ENCODE results near the gene JADE3. TPM values are rescaled to one million over a fixed set of nuclear protein-coding genes. Genes with fewer than 3 reads are reported as not detected.

The JADE3 gene
- polyA plus RNA-seq = 9.3 TPM
- long read RNA-seq, donor 1 = 0 reads
- long read RNA-seq, donor 2, full-length matches to known transcripts = 2 of 2 reads
- long read RNA-seq, donor 2, partial matches to known transcripts = 0 of 2 reads
- long read RNA-seq, donor 2, other reads (novel, unspliced or antisense) = 0 of 2 reads
- long read RNA-seq, donor 3, full-length matches to known transcripts = 2 of 2 reads
- long read RNA-seq, donor 3, partial matches to known transcripts = 0 of 2 reads
- long read RNA-seq, donor 3, other reads (novel, unspliced or antisense) = 0 of 2 reads
- long read RNA-seq, donor 4 = 0 reads
- long read RNA-seq, donor 5, full-length matches to known transcripts = 1 of 1 reads
- long read RNA-seq, donor 5, partial matches to known transcripts = 0 of 1 reads
- long read RNA-seq, donor 5, other reads (novel, unspliced or antisense) = 0 of 1 reads
- long read RNA-seq, donor 6, full-length matches to known transcripts = 1 of 1 reads
- long read RNA-seq, donor 6, partial matches to known transcripts = 0 of 1 reads
- long read RNA-seq, donor 6, other reads (novel, unspliced or antisense) = 0 of 1 reads
- long read RNA-seq, donor 7 = 0 reads
- long read RNA-seq, donor 8, full-length matches to known transcripts = 2 of 2 reads
- long read RNA-seq, donor 8, partial matches to known transcripts = 0 of 2 reads
- long read RNA-seq, donor 8, other reads (novel, unspliced or antisense) = 0 of 2 reads
- long read RNA-seq, donor 9, full-length matches to known transcripts = 2 of 2 reads
- long read RNA-seq, donor 9, partial matches to known transcripts = 0 of 2 reads
- long read RNA-seq, donor 9, other reads (novel, unspliced or antisense) = 0 of 2 reads
- long read RNA-seq, donor 10, full-length matches to known transcripts = 2 of 10 reads
- long read RNA-seq, donor 10, partial matches to known transcripts = 8 of 10 reads
- long read RNA-seq, donor 10, other reads (novel, unspliced or antisense) = 0 of 10 reads
- long read RNA-seq, donor 11, full-length matches to known transcripts = 1 of 1 reads
- long read RNA-seq, donor 11, partial matches to known transcripts = 0 of 1 reads
- long read RNA-seq, donor 11, other reads (novel, unspliced or antisense) = 0 of 1 reads

DNA sequence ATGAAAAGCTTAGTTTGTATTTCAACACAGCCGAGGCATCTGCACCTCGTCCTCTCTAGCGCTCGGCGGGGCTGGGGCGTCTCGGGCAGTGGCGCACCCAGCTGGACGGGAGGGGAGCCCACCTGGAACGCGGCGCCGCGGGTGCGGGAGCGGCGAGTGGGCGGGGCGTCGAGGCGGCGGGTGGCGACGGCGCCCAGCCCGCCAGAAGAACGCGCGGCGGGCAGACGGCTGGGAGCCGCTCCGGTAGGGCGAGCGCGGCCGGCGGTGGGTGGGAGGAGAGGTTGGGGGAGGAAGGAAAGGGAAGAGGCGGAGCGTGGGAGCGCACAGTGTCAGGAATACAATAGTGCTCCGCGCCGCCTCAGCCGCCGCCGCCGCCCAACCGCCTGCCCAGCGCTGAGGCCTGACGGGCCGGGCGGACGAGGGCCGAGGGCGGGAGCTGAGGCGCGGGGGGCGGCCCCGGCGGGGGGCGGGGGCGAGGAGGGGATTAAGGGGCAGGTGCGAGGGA lies at the start of gene JADE3:
Gene JADE3, plus strand, starts transcription at position 324 of the 505 bp plus-strand sequence. CDS start 72,474 bp downstream, outside the sequence.
- Histone ChIP-seq H3K9me3 (ENCODE audit: control insufficient read depth, low read depth, low read length) (no peaks in the 10 kb centered on the region), H3K4me1 (ENCODE audit: control insufficient read depth, insufficient read depth, low read length) (no peaks in the 10 kb centered on the region), H3K36me3 (ENCODE audit: control insufficient read depth, insufficient read depth, low read length) (no peaks in the 10 kb centered on the region), H3K27me3 (ENCODE audit: control insufficient read depth, insufficient read depth, low read length) (no peaks in the 10 kb centered on the region), H3K4me3 (ENCODE audit: low read length) (peak within 1 kb of the TSS; percentile 78), H3K27ac (ENCODE audit: low read length) (peak within 1 kb of the TSS; percentile 38)
- WGBS (ENCODE audit: insufficient coverage, low lambda C conversion rate) = no CpG with 5 or more reads among the region's 64 CpGs
- peak; percentile 59 to 83 for DNase-seq

DNA sequence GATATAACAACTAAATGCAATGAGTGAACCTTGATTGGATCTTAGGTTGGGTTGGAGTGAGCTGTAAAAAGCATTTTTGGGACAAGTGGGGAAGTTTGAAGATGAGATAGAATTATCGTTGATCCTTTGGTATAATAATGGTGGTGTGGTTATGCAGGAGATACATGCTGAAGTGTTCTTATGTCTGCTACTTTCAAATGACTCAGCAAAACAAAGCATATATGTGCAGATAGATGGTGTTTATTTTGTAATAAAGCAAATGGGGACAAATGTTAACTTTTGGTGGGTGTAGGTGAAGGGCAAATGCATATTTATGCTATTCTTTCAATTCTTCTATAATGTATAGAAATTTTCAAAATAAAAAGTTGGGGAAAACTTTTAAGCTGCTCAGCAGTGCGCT lies 49.1 kb upstream of the JADE3 start:
- Histone ChIP-seq H3K4me1 (ENCODE audit: control insufficient read depth, insufficient read depth, low read length) (no peaks in the 10 kb centered on the region), H3K27ac (ENCODE audit: low read length) (no peak overlapping the region), H3K27me3 (ENCODE audit: control insufficient read depth, insufficient read depth, low read length) (no peaks in the 10 kb centered on the region), H3K36me3 (ENCODE audit: control insufficient read depth, insufficient read depth, low read length) (no peaks in the 10 kb centered on the region), H3K4me3 (ENCODE audit: low read length) (no peak overlapping the region), H3K9me3 (ENCODE audit: control insufficient read depth, low read depth, low read length) (no peaks in the 10 kb centered on the region)
- DNase-seq = no peak
- WGBS (ENCODE audit: insufficient coverage, low lambda C conversion rate) = no CpG with 5 or more reads among the region's 2 CpGs

DNA sequence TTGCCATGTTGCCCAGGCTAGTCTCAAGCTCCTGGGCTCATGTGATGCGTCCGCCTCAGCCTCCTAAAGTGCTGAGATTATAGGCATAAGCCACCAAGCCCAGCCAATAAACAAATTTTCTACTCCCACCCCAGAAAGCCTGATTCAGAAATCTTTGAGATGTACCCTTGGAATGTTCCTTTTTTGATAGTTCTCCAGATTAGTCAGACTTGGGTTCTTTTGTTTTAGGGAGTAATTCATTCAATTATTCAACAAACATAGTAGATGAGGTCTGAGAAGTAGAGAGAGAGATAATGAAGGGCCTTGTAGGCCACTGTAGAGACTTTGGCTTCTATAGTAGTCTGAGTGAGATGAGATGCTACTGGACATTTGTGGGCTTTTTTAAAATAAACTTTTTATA lies 47.6 kb upstream of the JADE3 start:
- H3K9me3 ChIP-seq (ENCODE audit: control insufficient read depth, low read depth, low read length) = no peaks in the 10 kb centered on the region
- no CpG with 5 or more reads among the region's 2 CpGs for WGBS (ENCODE audit: insufficient coverage, low lambda C conversion rate)
- no peaks in the 10 kb centered on the region for H3K27me3 ChIP-seq (ENCODE audit: control insufficient read depth, insufficient read depth, low read length)
- H3K27ac ChIP-seq (ENCODE audit: low read length) = no peak overlapping the region
- H3K36me3 ChIP-seq (ENCODE audit: control insufficient read depth, insufficient read depth, low read length) = no peaks in the 10 kb centered on the region
- DNase-seq = no peak
- no peak overlapping the region for H3K4me3 ChIP-seq (ENCODE audit: low read length)
- H3K4me1 ChIP-seq (ENCODE audit: control insufficient read depth, insufficient read depth, low read length) = no peaks in the 10 kb centered on the region

DNA sequence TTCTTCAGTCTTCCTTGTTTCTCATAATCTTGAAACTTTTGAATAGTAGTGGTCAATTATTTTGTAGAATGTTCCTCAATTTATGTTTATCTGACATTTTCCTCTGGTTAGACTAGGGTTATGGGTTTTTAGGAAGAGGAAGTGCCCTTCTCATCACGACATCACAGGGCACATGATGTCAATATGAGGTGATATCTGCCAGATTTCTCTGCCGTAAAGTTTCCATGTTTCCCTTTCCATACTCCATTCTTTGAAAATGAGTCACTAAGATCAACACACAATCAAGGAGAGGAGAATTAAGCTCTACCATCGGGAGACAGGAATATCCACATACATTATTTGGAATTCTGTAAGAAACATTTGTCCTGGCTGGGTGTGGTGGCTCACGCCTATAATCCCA lies 46.9 kb upstream of the JADE3 start:
- Histone ChIP-seq H3K9me3 (ENCODE audit: control insufficient read depth, low read depth, low read length) (no peaks in the 10 kb centered on the region), H3K27ac (ENCODE audit: low read length) (no peak overlapping the region), H3K4me1 (ENCODE audit: control insufficient read depth, insufficient read depth, low read length) (no peaks in the 10 kb centered on the region), H3K4me3 (ENCODE audit: low read length) (no peak overlapping the region), H3K27me3 (ENCODE audit: control insufficient read depth, insufficient read depth, low read length) (no peaks in the 10 kb centered on the region), H3K36me3 (ENCODE audit: control insufficient read depth, insufficient read depth, low read length) (no peaks in the 10 kb centered on the region)
- no CpG with 5 or more reads among the region's 4 CpGs for WGBS (ENCODE audit: insufficient coverage, low lambda C conversion rate)
- DNase-seq = no peak

DNA sequence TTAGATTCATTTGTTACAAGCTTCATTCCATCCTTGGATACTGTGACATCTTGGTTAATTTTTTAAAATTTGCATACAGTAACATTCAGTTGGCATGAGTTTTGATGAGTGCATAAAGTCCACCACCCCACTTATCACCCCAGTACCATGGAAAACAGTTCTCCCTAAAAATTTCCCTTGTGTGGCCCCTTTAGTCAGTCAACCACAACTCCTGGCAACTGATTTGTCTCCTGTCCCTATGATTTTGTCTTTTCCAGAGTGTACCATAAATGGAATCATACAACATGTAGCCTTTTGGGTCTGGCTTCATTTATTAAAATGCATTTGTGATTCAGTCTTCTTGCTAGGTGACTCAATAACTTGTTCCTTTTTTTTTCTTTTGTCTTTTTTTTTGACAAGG lies 45.5 kb upstream of the JADE3 start:
- H3K36me3 ChIP-seq (ENCODE audit: control insufficient read depth, insufficient read depth, low read length) = no peaks in the 10 kb centered on the region
- DNase-seq = no peak

DNA sequence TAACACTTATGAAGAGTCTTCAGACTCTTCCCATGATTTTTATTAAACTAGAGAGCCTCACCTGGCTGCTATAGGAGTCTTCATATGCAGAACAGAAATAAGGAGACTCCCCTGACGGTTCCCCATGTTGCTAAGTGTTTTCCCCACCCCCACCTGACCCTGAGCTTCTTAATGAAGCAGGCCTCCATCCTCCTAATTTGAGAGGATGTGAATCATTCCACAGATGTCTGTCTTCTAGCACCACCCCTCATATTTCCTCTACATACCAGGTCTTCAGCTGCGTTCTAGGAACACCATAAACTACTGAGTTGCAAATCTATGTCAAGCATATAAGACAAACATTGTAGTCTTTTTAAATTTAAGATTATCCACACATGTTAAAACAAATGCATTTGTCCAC lies 38.5 kb upstream of the JADE3 start:
- Histone ChIP-seq H3K9me3 (ENCODE audit: control insufficient read depth, low read depth, low read length) (no peaks in the 10 kb centered on the region), H3K4me1 (ENCODE audit: control insufficient read depth, insufficient read depth, low read length) (no peaks in the 10 kb centered on the region), H3K4me3 (ENCODE audit: low read length) (no peak overlapping the region), H3K27ac (ENCODE audit: low read length) (no peak overlapping the region), H3K36me3 (ENCODE audit: control insufficient read depth, insufficient read depth, low read length) (no peaks in the 10 kb centered on the region), H3K27me3 (ENCODE audit: control insufficient read depth, insufficient read depth, low read length) (no peaks in the 10 kb centered on the region)
- WGBS (ENCODE audit: insufficient coverage, low lambda C conversion rate) = no CpG with 5 or more reads among the region's 2 CpGs
- no peak for DNase-seq

More for the DNA sequence above, 45.5 kb upstream of the JADE3 start:
- H3K27me3 ChIP-seq (ENCODE audit: control insufficient read depth, insufficient read depth, low read length) = no peaks in the 10 kb centered on the region
- no peak overlapping the region for H3K27ac ChIP-seq (ENCODE audit: low read length)
- no peaks in the 10 kb centered on the region for H3K4me1 ChIP-seq (ENCODE audit: control insufficient read depth, insufficient read depth, low read length)
- no peaks in the 10 kb centered on the region for H3K9me3 ChIP-seq (ENCODE audit: control insufficient read depth, low read depth, low read length)
- H3K4me3 ChIP-seq (ENCODE audit: low read length) = no peak overlapping the region

DNA sequence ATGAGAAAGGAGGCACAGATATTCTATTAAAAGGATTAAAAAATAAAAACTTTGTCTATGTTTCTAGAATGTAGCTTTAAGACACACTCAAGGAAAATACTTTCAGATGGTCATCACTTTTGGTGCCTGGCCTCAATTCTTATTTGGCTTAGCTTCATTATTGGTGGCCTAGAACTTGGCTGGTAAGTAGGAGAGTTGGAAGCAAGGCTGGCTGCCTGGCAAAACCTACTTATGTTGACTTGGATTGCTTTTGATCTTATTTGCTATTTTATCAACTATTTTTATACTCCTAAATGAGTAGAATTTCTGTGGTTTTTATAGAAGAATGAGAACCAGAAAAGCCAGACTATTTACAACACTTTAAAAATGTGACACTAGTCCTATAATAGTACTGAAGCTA lies 35.3 kb upstream of the JADE3 start:
- Histone ChIP-seq H3K36me3 (ENCODE audit: control insufficient read depth, insufficient read depth, low read length) (no peaks in the 10 kb centered on the region), H3K27me3 (ENCODE audit: control insufficient read depth, insufficient read depth, low read length) (no peaks in the 10 kb centered on the region), H3K9me3 (ENCODE audit: control insufficient read depth, low read depth, low read length) (no peaks in the 10 kb centered on the region), H3K4me1 (ENCODE audit: control insufficient read depth, insufficient read depth, low read length) (no peaks in the 10 kb centered on the region), H3K27ac (ENCODE audit: low read length) (no peak overlapping the region), H3K4me3 (ENCODE audit: low read length) (no peak overlapping the region)
- no peak for DNase-seq

DNA sequence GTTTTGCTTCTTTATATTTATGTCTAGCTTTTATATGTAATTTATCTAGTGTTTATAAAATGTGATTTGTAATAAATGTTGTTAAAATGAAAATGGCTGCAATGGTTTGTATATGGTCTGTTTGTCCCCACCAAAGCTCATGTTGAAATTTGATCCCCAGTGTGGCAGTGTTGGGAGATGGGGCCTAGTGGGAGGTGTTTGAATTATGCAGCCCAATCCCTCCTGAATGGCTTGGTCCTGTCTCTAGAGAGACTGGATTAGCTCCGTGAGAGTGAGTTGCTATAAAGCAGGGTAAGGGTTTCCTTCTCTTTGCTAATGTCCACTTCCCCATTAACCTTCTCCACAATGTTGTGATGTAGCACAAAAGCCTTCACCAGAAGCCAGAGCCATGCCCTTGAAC lies 30.0 kb upstream of the JADE3 start:
- H3K27ac ChIP-seq (ENCODE audit: low read length) = no peak overlapping the region
- H3K9me3 ChIP-seq (ENCODE audit: control insufficient read depth, low read depth, low read length) = no peaks in the 10 kb centered on the region
- DNase-seq = no peak
- H3K36me3 ChIP-seq (ENCODE audit: control insufficient read depth, insufficient read depth, low read length) = no peaks in the 10 kb centered on the region
- no CpG with 5 or more reads among the region's 1 CpG for WGBS (ENCODE audit: insufficient coverage, low lambda C conversion rate)
- H3K27me3 ChIP-seq (ENCODE audit: control insufficient read depth, insufficient read depth, low read length) = no peaks in the 10 kb centered on the region
- H3K4me1 ChIP-seq (ENCODE audit: control insufficient read depth, insufficient read depth, low read length) = no peaks in the 10 kb centered on the region
- no peak overlapping the region for H3K4me3 ChIP-seq (ENCODE audit: low read length)

DNA sequence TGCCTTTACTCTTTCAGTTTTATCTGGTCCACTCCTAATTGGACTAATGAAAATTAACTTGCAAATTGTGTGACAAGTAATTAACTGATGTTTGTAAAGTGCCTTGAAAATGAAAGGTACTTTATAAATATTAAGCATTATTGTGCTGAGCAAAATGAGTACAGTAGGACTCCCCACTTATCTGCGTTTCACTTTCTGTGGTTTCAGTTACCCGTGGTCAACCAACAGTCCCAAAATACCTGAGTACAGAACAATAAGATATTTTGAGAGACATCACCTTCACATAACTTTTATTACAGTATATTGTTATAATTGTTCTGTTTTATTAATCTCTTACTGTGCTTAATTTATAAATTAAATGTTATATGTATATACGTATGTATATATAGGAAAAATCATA lies 27.4 kb upstream of the JADE3 start:
- 100% methylated on average over 1 of the region's 3 CpGs for WGBS (ENCODE audit: insufficient coverage, low lambda C conversion rate)
- DNase-seq = no peak
- H3K36me3 ChIP-seq (ENCODE audit: control insufficient read depth, insufficient read depth, low read length) = no peaks in the 10 kb centered on the region
- no peaks in the 10 kb centered on the region for H3K27me3 ChIP-seq (ENCODE audit: control insufficient read depth, insufficient read depth, low read length)
- no peak overlapping the region for H3K27ac ChIP-seq (ENCODE audit: low read length)
- H3K4me3 ChIP-seq (ENCODE audit: low read length) = no peak overlapping the region
- H3K4me1 ChIP-seq (ENCODE audit: control insufficient read depth, insufficient read depth, low read length) = no peaks in the 10 kb centered on the region
- H3K9me3 ChIP-seq (ENCODE audit: control insufficient read depth, low read depth, low read length) = no peaks in the 10 kb centered on the region

DNA sequence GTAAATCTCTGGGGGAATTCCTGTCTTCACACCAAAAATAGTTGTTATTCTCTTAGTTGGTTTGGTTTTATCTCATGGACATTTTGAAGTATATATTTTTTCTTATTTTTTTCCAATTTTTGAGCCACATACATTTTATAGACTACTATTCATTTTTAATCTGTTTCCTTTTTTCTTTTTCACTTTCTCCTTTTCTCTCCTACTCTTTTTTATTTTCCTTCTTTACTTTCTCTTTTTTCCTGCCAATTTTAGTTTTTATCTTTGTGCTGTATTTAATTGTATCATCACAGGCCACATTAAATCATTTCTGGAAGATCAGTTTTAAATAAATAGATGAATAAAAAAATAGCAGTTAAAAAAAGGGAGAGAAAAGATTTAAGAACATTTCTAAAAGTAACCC lies 14.0 kb upstream of the JADE3 start:
- Histone ChIP-seq H3K36me3 (ENCODE audit: control insufficient read depth, insufficient read depth, low read length) (no peaks in the 10 kb centered on the region), H3K27ac (ENCODE audit: low read length) (no peak overlapping the region), H3K27me3 (ENCODE audit: control insufficient read depth, insufficient read depth, low read length) (no peaks in the 10 kb centered on the region), H3K4me3 (ENCODE audit: low read length) (no peak overlapping the region), H3K4me1 (ENCODE audit: control insufficient read depth, insufficient read depth, low read length) (no peaks in the 10 kb centered on the region), H3K9me3 (ENCODE audit: control insufficient read depth, low read depth, low read length) (no peaks in the 10 kb centered on the region)
- DNase-seq = no peak
